Measurements from ENCODE around the gene IL1RL1. TPM values are rescaled to one million over a fixed set of nuclear protein-coding genes. Genes with fewer than 3 reads are reported as not detected.

Gene IL1RL1
- not detected for polyA plus RNA-seq (2012; ENCODE audit: insufficient read depth, insufficient read length)

- H3K4me3 ChIP-seq (ENCODE audit: low read length): no peak within 1 kb of the TSS
- DNase-seq (ENCODE audit: low read depth, low spot score): no peak
These were observed at the start of gene IL1RL1 for GRCh38 chr2:102310964-102311640. Gene IL1RL1, plus strand, starts transcription at chr2:102311563. Its CDS starts 26,702 bp downstream, at chr2:102338265.

GRCh38 chr2:102262216-102263129 lies 48.9 kb upstream of the IL1RL1 start:
- no peak for DNase-seq (ENCODE audit: low read depth, low spot score)
- H3K4me3 ChIP-seq (ENCODE audit: low read length): no peak overlapping the region

GRCh38 chr2:102264952-102265351 lies 46.4 kb upstream of the IL1RL1 start:
- H3K4me3 ChIP-seq (ENCODE audit: low read length): no peak overlapping the region
- DNase-seq (ENCODE audit: low read depth, low spot score): no peak

- DNase-seq (ENCODE audit: low read depth, low spot score): no peak
- no peak overlapping the region for H3K4me3 ChIP-seq (ENCODE audit: low read length)
These were observed 45.2 kb upstream of the IL1RL1 start for GRCh38 chr2:102266204-102266603.

GRCh38 chr2:102267774-102268173 lies 43.6 kb upstream of the IL1RL1 start:
- no peak overlapping the region for H3K4me3 ChIP-seq (ENCODE audit: low read length)
- no peak for DNase-seq (ENCODE audit: low read depth, low spot score)

GRCh38 chr2:102268510-102269199 lies 42.7 kb upstream of the IL1RL1 start:
- no peak overlapping the region for H3K4me3 ChIP-seq (ENCODE audit: low read length)
- DNase-seq (ENCODE audit: low read depth, low spot score): no peak

GRCh38 chr2:102269200-102269524 lies 42.2 kb upstream of the IL1RL1 start:
- H3K4me3 ChIP-seq (ENCODE audit: low read length): no peak overlapping the region
- DNase-seq (ENCODE audit: low read depth, low spot score): no peak

GRCh38 chr2:102271844-102272243 lies 39.5 kb upstream of the IL1RL1 start:
- no peak overlapping the region for H3K4me3 ChIP-seq (ENCODE audit: low read length)
- no peak for DNase-seq (ENCODE audit: low read depth, low spot score)

GRCh38 chr2:102273619-102274211 lies 37.6 kb upstream of the IL1RL1 start:
- H3K4me3 ChIP-seq (ENCODE audit: low read length): no peak overlapping the region
- no peak for DNase-seq (ENCODE audit: low read depth, low spot score)

- no peak for DNase-seq (ENCODE audit: low read depth, low spot score)
- H3K4me3 ChIP-seq (ENCODE audit: low read length): no peak overlapping the region
These were observed 34.7 kb upstream of the IL1RL1 start for GRCh38 chr2:102276549-102277201.

- no peak overlapping the region for H3K4me3 ChIP-seq (ENCODE audit: low read length)
- DNase-seq (ENCODE audit: low read depth, low spot score): no peak
These were observed 34.1 kb upstream of the IL1RL1 start for GRCh38 chr2:102277202-102277700.

GRCh38 chr2:102278720-102279390 lies 32.5 kb upstream of the IL1RL1 start:
- no peak for DNase-seq (ENCODE audit: low read depth, low spot score)
- no peak overlapping the region for H3K4me3 ChIP-seq (ENCODE audit: low read length)

- H3K4me3 ChIP-seq (ENCODE audit: low read length): no peak overlapping the region
- DNase-seq (ENCODE audit: low read depth, low spot score): no peak
These were observed 32.0 kb upstream of the IL1RL1 start for GRCh38 chr2:102279391-102279735.

- no peak overlapping the region for H3K4me3 ChIP-seq (ENCODE audit: low read length)
- DNase-seq (ENCODE audit: low read depth, low spot score): no peak
These were observed 28.7 kb upstream of the IL1RL1 start for GRCh38 chr2:102282678-102283091.

GRCh38 chr2:102283996-102284395 lies 27.4 kb upstream of the IL1RL1 start:
- no peak for DNase-seq (ENCODE audit: low read depth, low spot score)

GRCh38 chr2:102284611-102285010 lies 26.8 kb upstream of the IL1RL1 start:
- H3K4me3 ChIP-seq (ENCODE audit: low read length): no peak overlapping the region
- DNase-seq (ENCODE audit: low read depth, low spot score): no peak

More at GRCh38 chr2:102283996-102284395, 27.4 kb upstream of the IL1RL1 start:
- no peak overlapping the region for H3K4me3 ChIP-seq (ENCODE audit: low read length)

- DNase-seq (ENCODE audit: low read depth, low spot score): no peak
- H3K4me3 ChIP-seq (ENCODE audit: low read length): no peak overlapping the region
These were observed 26.0 kb upstream of the IL1RL1 start for GRCh38 chr2:102285368-102285767.

- no peak overlapping the region for H3K4me3 ChIP-seq (ENCODE audit: low read length)
- DNase-seq (ENCODE audit: low read depth, low spot score): no peak
These were observed 25.3 kb upstream of the IL1RL1 start for GRCh38 chr2:102286041-102286440.
